H1 (cell line): Measurements from ENCODE around the gene MLLT11. TPM values are rescaled to one million over a fixed set of nuclear protein-coding genes. Genes with fewer than 3 reads are reported as not detected.

Experiments
- CTCF ChIA-PET: fragments of 300-600 bp; sonication (Branson Sonifier 250); formaldehyde crosslinking; loops from one replicate; lab custom pipeline; 2021; ENCODE audit not compliant: partially characterized antibody; lab: Charles Lee
- POLR2A ChIA-PET: fragments of 300-600 bp; sonication (Branson Sonifier 250); formaldehyde crosslinking; loops from one replicate; lab custom pipeline; 2021; ENCODE audit warnings: inconsistent platforms; ENCODE audit not compliant: partially characterized antibody; lab: Charles Lee
- DNase-seq, 2 experiments: peaks; one replicate each; pipeline versions ENCODE4 v3.0.0 to v3.0.0-alpha.2; 2010 to 2022; ENCODE audit warnings: low spot score in 2 of 2, low read depth in 1 of 2, mixed read lengths in 1 of 2
- FAIRE-seq: peaks from 2 replicates; lab custom pipeline; 2011; peaks lifted over from hg19 to GRCh38; lab: Jason Lieb, UNC
- H2AFZ ChIP-seq: 2 replicates; pipeline ENCODE4 v1.8.1; 2012; ENCODE audit warnings: low read length, inconsistent platforms
- H2AK5ac ChIP-seq: 2 replicates; pipeline ENCODE4 v1.6.1; 2013; ENCODE audit warnings: low read depth, low read length
- H2BK120ac ChIP-seq: replicated peaks from 2 replicates; pipeline ENCODE3; 2013; ENCODE audit warnings: low read depth, low read length, inconsistent platforms
- H2BK12ac ChIP-seq: 2 replicates; pipeline ENCODE4 v1.6.1; 2013; ENCODE audit warnings: low read depth, low read length
- H2BK15ac ChIP-seq: 2 replicates; pipeline ENCODE4 v1.6.1; 2013; ENCODE audit warnings: low read length
- H2BK20ac ChIP-seq: 2 replicates; pipeline ENCODE4 v1.6.1; 2013; ENCODE audit warnings: low read length
- H2BK5ac ChIP-seq: 2 replicates; pipeline ENCODE4 v1.6.1; 2013; ENCODE audit warnings: low read depth, low read length
- H3K14ac ChIP-seq: 2 replicates; pipeline ENCODE4 v1.6.1; 2013; ENCODE audit warnings: inconsistent platforms; ENCODE audit not compliant: insufficient read length
- H3K18ac ChIP-seq: 2 replicates; pipeline ENCODE4 v1.6.1; 2013; ENCODE audit warnings: low read length; ENCODE audit errors: extremely low read depth
- H3K23ac ChIP-seq: 2 replicates; pipeline ENCODE4 v1.6.1; 2013; ENCODE audit warnings: inconsistent platforms; ENCODE audit not compliant: insufficient read length
- H3K23me2 ChIP-seq: 2 replicates; pipeline ENCODE4 v1.6.1; 2013; ENCODE audit warnings: low read depth, low read length
- H3K27ac ChIP-seq: 2 replicates; pipeline ENCODE4 v1.6.1; 2011; ENCODE audit warnings: low read depth, low read length, inconsistent platforms
- H3K27me3 ChIP-seq, 4 experiments: replicated peaks in 1 of 4; 1 replicate in 1 of 4; 2 replicates in 3 of 4; pipeline versions ENCODE4 v1.6.1 to v1.8.1; 2011 to 2013; ENCODE audit warnings: low read length in 3 of 4, mild to moderate bottlenecking in 3 of 4, inconsistent platforms in 2 of 4, mixed read lengths in 2 of 4, moderate library complexity in 1 of 4; ENCODE audit not compliant: control insufficient read depth in 3 of 4, insufficient read depth in 3 of 4; ENCODE audit errors: extremely low read depth in 1 of 4
- H3K36me3 ChIP-seq, 4 experiments: 2 replicates each; pipeline versions ENCODE4 v1.6.1 to v1.8.1; 2011 to 2013; ENCODE audit warnings: mild to moderate bottlenecking in 4 of 4, low read length in 3 of 4, moderate library complexity in 2 of 4, control low read depth in 1 of 4, inconsistent platforms in 1 of 4; ENCODE audit not compliant: insufficient read depth in 4 of 4, control insufficient read depth in 2 of 4
- H3K4ac ChIP-seq: replicated peaks from 2 replicates; pipeline ENCODE3; 2013; ENCODE audit warnings: low read length, low read depth, mixed read lengths, inconsistent platforms; ENCODE audit not compliant: insufficient read length
- H3K4me1 ChIP-seq, 4 experiments: replicated peaks in 1 of 4; 1 replicate in 1 of 4; 2 replicates in 3 of 4; pipeline versions ENCODE4 v1.6.1 to v1.8.1; 2011 to 2013; ENCODE audit warnings: low read length in 3 of 4, inconsistent platforms in 2 of 4, mixed read lengths in 1 of 4; ENCODE audit not compliant: insufficient read depth in 4 of 4, control insufficient read depth in 3 of 4
- H3K4me2 ChIP-seq, 2 experiments: 2 replicates each; pipeline versions ENCODE4 v1.6.1 to v1.8.1; 2011 to 2013; ENCODE audit warnings: low read depth in 2 of 2, low read length in 2 of 2, control low read depth in 1 of 2, inconsistent platforms in 1 of 2, mild to moderate bottlenecking in 1 of 2; ENCODE audit not compliant: insufficient read depth in 1 of 2
- H3K4me3 ChIP-seq, 4 experiments: fragments of 200-600, 300-600 bp in 1 of 4; sonication (generic), shearing (Covaris generic), sonication (Bioruptor Twin) in 1 of 4; 2 replicates each; pipeline versions ENCODE4 v1.5.1 to v1.8.1; 2011 to 2016; ENCODE audit warnings: low read length in 4 of 4, low read depth in 3 of 4, control low read depth in 2 of 4, inconsistent platforms in 2 of 4, mild to moderate bottlenecking in 2 of 4, mixed read lengths in 1 of 4, moderate library complexity in 1 of 4; ENCODE audit not compliant: insufficient read depth in 2 of 4; ENCODE audit errors: extremely low read depth in 1 of 4
- H3K56ac ChIP-seq: replicated peaks from 2 replicates; pipeline ENCODE3; 2013; ENCODE audit warnings: low read depth, mild to moderate bottlenecking, mixed read lengths, low read length, inconsistent platforms; ENCODE audit not compliant: insufficient read length
- H3K79me1 ChIP-seq: 2 replicates; pipeline ENCODE4 v1.6.1; 2013; ENCODE audit warnings: low read depth, low read length, control low read depth
- H3K79me2 ChIP-seq, 2 experiments: 2 replicates each; pipeline versions ENCODE4 v1.6.1 to v1.8.1; 2012 to 2013; ENCODE audit warnings: low read length in 2 of 2, mild to moderate bottlenecking in 2 of 2, inconsistent platforms in 1 of 2; ENCODE audit not compliant: insufficient read depth in 2 of 2, control insufficient read depth in 1 of 2
- H3K9ac ChIP-seq, 4 experiments: replicated peaks in 1 of 4; 1 replicate in 1 of 4; 2 replicates in 3 of 4; pipeline versions ENCODE4 v1.6.1 to v1.8.1; 2011 to 2013; ENCODE audit warnings: low read depth in 3 of 4, low read length in 3 of 4, control low read depth in 2 of 4, mild to moderate bottlenecking in 2 of 4, moderate library complexity in 2 of 4, inconsistent platforms in 1 of 4; ENCODE audit errors: extremely low read depth in 1 of 4
- H3K9me3 ChIP-seq, 2 experiments: 2 replicates each; pipeline versions ENCODE4 v1.6.1 to v1.8.1; 2012 to 2013; ENCODE audit warnings: mild to moderate bottlenecking in 2 of 2, moderate library complexity in 2 of 2, control low read depth in 1 of 2, inconsistent platforms in 1 of 2, low read depth in 1 of 2, low read length in 1 of 2, mixed read lengths in 1 of 2; ENCODE audit not compliant: insufficient read depth in 2 of 2
- H4K20me1 ChIP-seq, 2 experiments: replicated peaks in 1 of 2; 2 replicates each; pipeline versions ENCODE3 to v1.8.1; 2011 to 2013; ENCODE audit warnings: inconsistent platforms in 2 of 2, low read length in 2 of 2, mild to moderate bottlenecking in 1 of 2; ENCODE audit not compliant: insufficient read depth in 2 of 2, control insufficient read depth in 1 of 2
- H4K5ac ChIP-seq: 2 replicates; pipeline ENCODE4 v1.6.1; 2013; ENCODE audit warnings: low read length, low read depth, mixed read lengths, inconsistent platforms; ENCODE audit not compliant: insufficient read length
- H4K8ac ChIP-seq: 2 replicates; pipeline ENCODE4 v1.8.0; 2013; ENCODE audit warnings: mild to moderate bottlenecking, moderate library complexity, low read length, inconsistent platforms; ENCODE audit not compliant: insufficient read depth; ENCODE audit errors: extremely low read depth
- H4K91ac ChIP-seq: replicated peaks from 2 replicates; pipeline ENCODE3; 2013; ENCODE audit warnings: low read length, mixed read lengths, inconsistent platforms; ENCODE audit not compliant: insufficient read length
- CTCF ChIP-seq, 3 experiments: IDR thresholded peaks; 1 replicate in 2 of 3; 2 replicates in 1 of 3; pipeline versions ENCODE4 v1.5.1 to v1.6.1; 2011; ENCODE audit warnings: low read length in 3 of 3, mild to moderate bottlenecking in 3 of 3, inconsistent platforms in 2 of 3, low read depth in 1 of 3, moderate library complexity in 1 of 3; ENCODE audit not compliant: insufficient read depth in 1 of 3; ENCODE audit errors: control extremely low read depth in 1 of 3
- POLR2A ChIP-seq, 2 experiments: IDR thresholded peaks; 1 replicate in 1 of 2; 2 replicates in 1 of 2; pipeline ENCODE4 v1.6.1; 2011; ENCODE audit warnings: low read depth in 2 of 2, low read length in 2 of 2, mild to moderate bottlenecking in 2 of 2; ENCODE audit errors: control extremely low read depth in 1 of 2
- WGBS, 2 experiments: shearing (Covaris generic) in 1 of 2; methylation state at CpG; one replicate each; pipeline versions ENCODE4 v1.1.6 to v1.1.7; 2013 to 2015; ENCODE audit warnings: low lambda C conversion rate in 2 of 2, mixed read lengths in 2 of 2, inconsistent platforms in 1 of 2, low coverage in 1 of 2, missing lambda C conversion rate in 1 of 2; ENCODE audit not compliant: insufficient replicate concordance in 2 of 2, insufficient coverage in 1 of 2, insufficient read length in 1 of 2; ENCODE audit errors: extremely low coverage in 1 of 2, missing lambda C conversion rate in 1 of 2; 5-methylcytosine and 5-hydroxymethylcytosine counted together
- polyA plus RNA-seq, 7 experiments: library from polyadenylated mRNA; depleted of rRNA in 3 of 7; stranded (reverse) in 5 of 7; unstranded in 2 of 7; fragments of >200 nt in 5 of 7; fragments of 200-250 nt in 2 of 7; gene quantifications; 1 replicate in 5 of 7; 2 replicates in 1 of 7; 4 replicates in 1 of 7; pipeline versions ENCODE4 v1.2.1 to v1.2.3, GENCODE V29; 2011 to 2013; ENCODE audit warnings: missing spikeins in 2 of 7, mixed read lengths in 2 of 7
- total RNA-seq: library from RNA; stranded (reverse); fragmentation: NEBNext Ultra II Directional; extraction: Animal tissue kit (Norgen Biotek cat#: 25700); gene quantifications from 2 replicates; pipeline ENCODE4 v1.2.1, GENCODE V29; 2021

The MLLT11 gene
- total and polyA plus RNA-seq, 2 of the 8 experiments (the other 6 are each of a cell fraction or from before 2014, with no cell fraction given) = 13.7 to 18.1 TPM

DNA sequence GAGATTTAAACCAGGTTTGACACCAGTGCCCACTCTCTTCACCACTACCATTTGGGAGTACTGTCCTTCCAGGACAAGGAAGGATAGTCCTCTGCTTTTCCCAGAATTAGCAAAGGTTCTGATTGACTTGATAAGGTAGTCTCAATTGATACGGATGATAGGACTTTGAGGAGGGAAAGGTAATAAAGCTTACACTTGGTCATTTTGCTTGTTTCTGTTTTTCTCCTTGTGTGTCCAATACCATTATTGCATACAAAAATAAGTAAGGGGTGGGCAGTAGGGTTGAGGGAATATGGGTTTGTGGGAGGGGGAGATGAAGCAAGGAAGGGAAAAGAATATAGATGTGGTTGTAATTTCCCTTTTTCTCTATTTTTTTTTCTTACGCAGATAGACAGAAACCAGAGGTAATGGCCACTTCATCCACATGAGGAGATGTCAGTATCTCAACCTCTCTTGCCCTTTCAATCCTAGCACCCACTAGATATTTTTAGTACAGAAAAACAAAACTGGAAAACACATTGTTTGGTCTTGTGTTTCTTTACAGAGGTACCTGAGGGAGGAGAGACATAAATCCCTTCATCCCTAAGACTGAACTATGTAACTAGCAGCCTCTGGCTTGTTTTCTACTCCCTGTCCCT is 10.0 kb upstream of the MLLT11 start:
- Histone ChIP-seq H2BK12ac (no peak overlapping the region), H4K8ac (no peak overlapping the region), H3K4me3 (no peak overlapping the region), H4K20me1 (peaks cover 0 to 3% of the 10 kb centered on the region in 2 experiments), H2BK5ac (no peak overlapping the region), H3K4ac (no peak overlapping the region), H2BK120ac (no peak overlapping the region), H3K79me1 (peaks cover under 1% of the 10 kb centered on the region; the same call in 1 of the 2 replicates), H2BK20ac (no peak overlapping the region), H3K9me3 (no peaks in the 10 kb centered on the region), H3K18ac (no peak overlapping the region), H3K4me2 (no peak overlapping the region; a peak in 1 of 4 replicates), H3K9ac (no peak overlapping the region), H3K14ac (no peak overlapping the region), H3K27ac (no peak overlapping the region), H2AK5ac (no peak overlapping the region), H4K91ac (no peak overlapping the region), H2AFZ (no peak overlapping the region), H3K23me2 (peaks cover 8% of the 10 kb centered on the region; the same call in 1 of the 2 replicates), H3K36me3 (peaks cover 10 to 48% (median 27%) of the 10 kb centered on the region in 4 experiments), H3K27me3 (no peaks in the 10 kb centered on the region), H2BK15ac (no peak overlapping the region), H3K79me2 (no peaks in the 10 kb centered on the region), H4K5ac (no peak overlapping the region), H3K23ac (no peak overlapping the region), H3K56ac (no peak overlapping the region), H3K4me1 (peaks cover 0 to 7% (median 3%) of the 10 kb centered on the region in 4 experiments; a peak in 4 of 7 replicates)
- TF ChIP-seq CTCF (IDR thresholded peaks at IDR 0.05; ENCODE audit: control extremely low read depth in 1 of 3, insufficient read depth in 1 of 3, low read depth in 1 of 3, low read length in 3 of 3) = no peak
- peak in 1 of 2 experiments; percentile 38; a peak in 1 of 3 replicates for TF ChIP-seq POLR2A (IDR thresholded peaks at IDR 0.05; ENCODE audit: control extremely low read depth in 1 of 2, low read depth in 2 of 2, low read length in 2 of 2)
- DNase-seq (no peak), FAIRE-seq (no peak)
- 91% methylated on average over 2 of the region's 2 CpGs; no CpG with 5 or more reads in 1 of the 2 experiments for WGBS, 2 experiments
- CTCF ChIA-PET = interaction anchor here (0.7 to 9.6 kb wide), 6 partner anchors 10 to 25 kb away, joined by 3 to 95 read pairs (median 6); partner anchors contain the start of genes BNIPL, CDC42SE1 and MLLT11
- POLR2A ChIA-PET = interaction anchor here (0.5 to 7.7 kb wide), 10 partner anchors 9 to 700 kb away, joined by 3 to 107 read pairs (median 4); partner anchors contain the start of genes BNIPL, CDC42SE1 and MLLT11
